Epithelial cell of proximal tubule (primary cell): ENCODE data around the gene SLC39A7. TPM values are rescaled to one million over a fixed set of nuclear protein-coding genes. Genes with fewer than 3 reads are reported as not detected.

Experiments used
- DNase-seq: peaks from one replicate; pipeline ENCODE4 v3.0.0-alpha.2; 2011; ENCODE audit warnings: low read depth
- H3K4me3 ChIP-seq: 2 replicates; pipeline ENCODE4 v1.5.1; 2011; ENCODE audit warnings: low read depth, mild to moderate bottlenecking, low read length
- CTCF ChIP-seq: conservative IDR thresholded peaks from 2 replicates; pipeline ENCODE4 v1.5.1; 2012; ENCODE audit warnings: low read depth, mild to moderate bottlenecking, low read length
- total RNA-seq: library from RNA; depleted of rRNA; stranded (reverse); fragments of >200 nt; gene quantifications from 2 replicates; pipeline ENCODE4 v1.2.3, GENCODE V29; 2015

The SLC39A7 gene
- total RNA-seq, 1 donor from 2014 or later: 70.8 TPM

- TF ChIP-seq CTCF: no peak
- peak overlapping the region; percentile 86 for H3K4me3 ChIP-seq
- no peak for DNase-seq
Observed at GRCh38 chr6:33201935-33202334, 1.3 kb downstream of the SLC39A7 start.

GRCh38 chr6:33202799-33203198 is 2.1 kb downstream of the SLC39A7 start:
- no peak overlapping the region for H3K4me3 ChIP-seq
- no peak for DNase-seq
- TF ChIP-seq CTCF: no peak

GRCh38 chr6:33203443-33204164 is 2.9 kb downstream of the SLC39A7 start:
- no peak for DNase-seq
- TF ChIP-seq CTCF: no peak
- H3K4me3 ChIP-seq: no peak overlapping the region

- no peak for DNase-seq
- peak overlapping the region; percentile 87 for H3K4me3 ChIP-seq
- TF ChIP-seq CTCF: no peak
Observed at GRCh38 chr6:33204165-33204414, 3.4 kb downstream of the SLC39A7 start.

- DNase-seq: no peak
- no peak for TF ChIP-seq CTCF
- H3K4me3 ChIP-seq: peak within 1 kb of the TSS; percentile 87
Observed at GRCh38 chr6:33204415-33205190, 3.9 kb downstream of the SLC39A7 start, which contains the start of gene HSD17B8. HSD17B8 (plus strand) TSS chr6:33204655; CDS start chr6:33204669, 14 bp downstream.

- TF ChIP-seq CTCF: peak; percentile 17
- DNase-seq: no peak
- peak overlapping the region; percentile 87 for H3K4me3 ChIP-seq
Observed at GRCh38 chr6:33205191-33206026, 4.7 kb downstream of the SLC39A7 start.
